NCI-H774 (cell line): ENCODE results near the gene MICAL3.
A peak's percentile ranks its signal among the peaks of the same experiment; 100 is the strongest.

Source experiments
- DNase-seq: peaks from one replicate; lab custom pipeline; 2025; lab: John Stamatoyannopoulos, UW

The MICAL3 gene

GRCh38 chr22:17838180-17838865, 186.0 kb downstream of the MICAL3 start:
- no peak for DNase-seq

GRCh38 chr22:17836992-17837742, 187.2 kb downstream of the MICAL3 start:
- no peak for DNase-seq

- no peak for DNase-seq
Observed at GRCh38 chr22:17835256-17835655, 189.1 kb downstream of the MICAL3 start.

- DNase-seq, result no peak
Observed at GRCh38 chr22:17833489-17833888, 190.9 kb downstream of the MICAL3 start.

- no peak for DNase-seq
Observed at GRCh38 chr22:17832665-17833064, 191.7 kb downstream of the MICAL3 start.

- no peak for DNase-seq
Observed at GRCh38 chr22:17831501-17832251, 192.7 kb downstream of the MICAL3 start.

GRCh38 chr22:17830043-17830961, 194.1 kb downstream of the MICAL3 start:
- peak; percentile 60 for DNase-seq

- no peak for DNase-seq
Observed at GRCh38 chr22:17829695-17830042, 194.7 kb downstream of the MICAL3 start.

DNA sequence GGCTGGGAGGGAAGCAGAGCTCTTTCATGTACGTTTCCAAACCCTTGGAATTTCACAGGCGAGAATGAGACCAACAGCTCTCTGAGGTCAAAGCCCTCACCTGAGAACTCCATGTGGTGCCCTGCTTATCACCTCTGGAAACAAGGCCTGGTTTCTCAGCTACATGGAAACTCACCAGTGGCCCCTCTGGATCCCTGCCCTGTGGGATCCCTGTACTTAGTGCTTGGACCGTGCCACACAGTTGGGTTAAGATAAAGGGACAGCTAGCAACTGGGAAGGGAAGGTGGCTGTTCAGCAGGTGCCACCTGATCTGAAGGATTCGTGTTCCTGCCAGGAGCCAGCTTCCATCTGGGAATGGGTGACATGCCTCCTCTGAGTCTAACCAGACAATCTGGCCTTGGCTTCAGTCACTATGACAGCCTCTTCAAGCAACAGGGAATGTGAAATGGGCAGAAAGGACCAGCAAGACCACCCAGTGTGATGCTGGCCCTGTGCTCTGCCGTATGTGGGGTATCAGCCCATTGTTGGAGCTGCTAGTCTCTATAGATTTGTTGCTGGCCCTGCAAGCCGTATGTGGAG, 195.8 kb downstream of the MICAL3 start:
- DNase-seq, result no peak

DNA sequence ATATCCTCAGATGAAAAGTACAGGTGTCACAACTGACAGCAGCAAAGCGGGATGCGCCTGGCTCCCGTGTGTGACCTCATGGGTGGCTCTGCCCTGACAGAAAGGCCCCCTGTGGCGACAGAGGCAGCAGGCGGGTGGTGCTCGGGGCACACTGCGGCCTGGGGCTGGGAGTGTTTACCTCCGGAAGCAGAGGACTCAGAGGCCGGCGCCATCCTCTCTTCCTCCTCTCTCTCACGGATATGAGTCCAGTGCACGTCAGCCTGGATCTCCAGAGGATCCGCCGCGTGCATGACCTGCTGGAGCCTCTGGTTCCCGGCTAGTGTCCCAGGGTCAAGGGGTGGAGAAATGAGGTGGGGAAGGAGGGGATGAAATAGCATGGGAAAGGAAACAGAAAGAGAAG, 196.9 kb downstream of the MICAL3 start:
- DNase-seq, result no peak

DNA sequence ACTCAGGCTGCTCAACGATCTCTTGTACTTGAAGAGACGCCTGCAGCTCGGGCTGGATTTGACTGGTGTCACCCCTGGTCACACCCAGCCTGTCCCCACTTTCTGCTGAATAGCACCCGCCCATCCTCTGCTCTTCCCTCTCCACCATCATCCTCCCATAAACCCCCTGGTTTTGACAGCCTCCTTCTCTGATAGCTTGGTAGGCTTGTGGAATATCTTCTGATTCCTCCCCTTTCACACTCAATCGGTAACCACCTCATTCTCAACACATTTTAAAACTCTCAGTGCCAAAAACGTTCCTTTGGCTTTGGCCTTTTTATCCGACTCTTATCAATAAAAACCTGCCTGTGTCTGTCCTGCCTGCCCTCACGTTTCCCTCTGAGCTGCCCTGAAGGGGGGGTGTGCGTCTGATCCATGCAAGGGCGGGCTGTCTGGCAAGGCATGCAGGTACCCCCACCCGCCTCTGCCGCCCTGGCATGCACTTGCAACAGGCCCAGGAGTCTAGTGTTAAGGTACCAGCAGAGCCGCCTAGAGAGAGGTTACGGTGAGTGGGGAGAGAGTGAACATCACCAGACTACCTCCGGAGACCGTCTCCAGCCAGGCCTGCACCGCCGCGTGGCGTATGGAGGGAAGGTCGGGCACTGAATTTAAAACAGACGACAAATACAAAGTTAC, 198.3 kb downstream of the MICAL3 start:
- no peak for DNase-seq

- no peak for DNase-seq
Observed at GRCh38 chr22:17824457-17824856, 199.9 kb downstream of the MICAL3 start.

DNA sequence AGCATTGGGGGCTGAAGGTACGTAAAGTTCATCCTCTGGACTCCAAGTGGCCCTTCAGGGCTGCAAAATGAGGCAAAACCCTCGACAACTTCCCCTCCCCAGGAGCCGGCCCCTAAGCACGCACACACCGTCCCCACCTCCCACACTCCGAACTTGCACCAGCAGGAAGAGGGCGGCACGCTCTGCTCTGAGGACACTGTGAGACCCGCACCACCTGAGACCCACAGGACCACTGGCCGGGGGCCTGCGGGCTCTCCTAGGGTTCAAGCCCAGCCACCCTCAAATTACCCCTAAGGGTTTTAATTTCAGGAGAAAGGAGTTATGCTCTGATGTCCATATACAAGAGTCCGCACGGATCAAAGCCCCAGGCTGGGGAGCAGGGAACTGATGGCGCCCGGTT, 200.4 kb downstream of the MICAL3 start:
- no peak for DNase-seq

DNA sequence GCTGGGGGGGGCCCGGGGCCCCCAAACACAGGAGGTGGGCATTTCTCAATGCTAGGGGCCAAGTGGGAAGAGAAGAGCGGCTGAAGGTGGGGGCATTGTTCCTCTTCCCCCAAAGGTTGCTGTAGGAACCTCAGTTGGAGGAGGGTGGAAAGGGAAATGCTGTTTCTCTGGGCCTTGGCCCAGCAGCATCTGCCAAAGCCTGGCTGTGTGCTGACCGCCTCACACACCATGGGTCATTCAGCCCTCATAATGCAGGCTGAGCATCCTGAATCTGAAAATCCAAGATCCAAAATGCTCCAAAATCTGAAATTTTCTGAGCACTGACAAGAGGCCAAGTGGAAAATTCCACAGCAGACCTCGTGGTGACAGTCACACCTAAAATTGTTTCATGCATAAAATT, 201.1 kb downstream of the MICAL3 start:
- no peak for DNase-seq

- no peak for DNase-seq
Observed at GRCh38 chr22:17822087-17822486, 202.3 kb downstream of the MICAL3 start.

DNA sequence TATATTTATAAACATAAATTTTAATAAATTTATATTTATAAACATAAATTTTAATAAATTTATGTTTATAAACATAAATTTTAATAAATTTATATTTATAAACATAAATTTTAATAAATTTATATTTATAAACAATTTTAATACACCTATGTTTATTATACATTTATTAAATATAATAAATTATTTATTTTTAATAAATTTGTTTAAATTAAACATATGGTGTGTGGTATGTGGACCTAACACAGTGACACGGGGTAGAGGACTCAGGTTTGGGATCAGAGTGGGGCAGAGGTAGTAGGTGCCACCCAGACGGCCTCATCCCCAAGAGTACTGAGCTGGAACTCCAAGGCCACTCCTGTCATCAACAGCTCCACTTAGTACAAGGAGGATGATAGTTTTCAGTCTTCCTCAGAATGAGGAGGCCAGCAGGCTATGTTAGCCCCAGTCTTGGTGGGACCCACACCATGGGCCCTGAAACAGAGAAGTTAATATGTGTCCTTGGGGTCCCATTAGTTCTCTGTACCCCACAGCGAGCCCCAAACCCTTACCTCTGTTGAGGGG, 203.4 kb downstream of the MICAL3 start:
- no peak for DNase-seq

DNA sequence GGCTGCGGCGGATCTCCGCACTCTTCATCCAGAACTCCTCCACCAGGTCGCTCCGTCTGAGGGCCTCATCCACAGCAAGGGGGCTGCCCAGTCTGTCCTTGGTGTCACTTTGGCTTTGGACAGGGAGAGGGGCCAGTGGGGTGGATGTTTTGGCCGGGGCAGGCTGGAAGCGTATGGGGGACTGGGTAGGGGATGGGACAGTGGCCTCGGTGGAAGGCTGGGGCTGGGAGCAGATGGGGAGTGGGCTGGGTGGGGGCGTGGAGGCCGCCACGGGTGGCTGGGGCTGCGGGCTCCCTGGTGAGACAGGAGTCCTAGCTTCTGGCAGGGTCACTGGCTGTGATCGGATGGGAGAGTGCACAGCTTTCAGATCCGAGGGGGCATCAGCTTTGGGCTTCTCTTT, 205.7 kb downstream of the MICAL3 start:
- no peak for DNase-seq

DNA sequence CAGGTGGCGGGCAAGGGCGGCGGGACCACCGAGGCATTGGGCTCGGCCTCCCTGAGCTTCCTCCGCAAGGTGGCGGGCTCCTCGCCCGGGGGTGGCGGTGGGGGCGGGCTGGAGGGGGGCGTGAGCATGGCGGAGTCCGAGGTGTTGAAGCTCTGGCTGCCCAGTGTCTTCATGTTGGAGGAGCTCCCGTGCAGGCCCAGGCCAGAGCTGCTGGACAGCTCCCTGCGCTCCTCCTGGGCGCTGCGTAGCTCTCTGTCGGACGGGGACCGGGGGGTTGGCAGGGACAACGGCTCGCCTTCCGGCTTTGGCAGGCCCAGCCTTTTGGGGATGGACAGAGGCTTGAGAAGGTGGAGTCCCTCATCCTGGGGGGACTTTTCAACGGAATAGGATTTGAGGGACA, 206.2 kb downstream of the MICAL3 start:
- DNase-seq, result no peak

GRCh38 chr22:17817511-17818065, 206.8 kb downstream of the MICAL3 start:
- DNase-seq, result no peak

DNA sequence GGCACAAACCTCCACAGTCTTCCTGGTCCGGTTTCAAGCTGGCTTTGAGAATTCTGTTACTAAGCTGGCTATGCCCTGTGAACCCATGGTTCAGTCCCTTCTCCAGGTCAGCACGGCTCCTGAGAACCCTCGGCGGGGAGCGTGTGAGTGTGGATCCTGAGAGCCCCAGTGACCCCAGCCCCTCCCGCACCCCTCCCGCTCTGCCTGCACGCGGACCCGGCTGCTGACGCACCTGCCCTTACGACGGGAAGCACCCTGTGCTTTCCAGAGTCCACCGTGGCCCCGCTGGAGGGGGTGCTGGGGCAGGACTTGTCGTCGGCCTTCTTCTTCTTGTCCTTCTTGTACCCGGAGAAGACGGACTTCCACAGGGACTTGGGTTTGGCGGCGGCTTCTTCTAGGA, 207.3 kb downstream of the MICAL3 start:
- no peak for DNase-seq
